HG03159 (cell line): Measurements from ENCODE around the gene ARSH.
"Not testable (repeated sequence)": the region's sequence is repeated elsewhere in the genome, so short reads cannot be mapped to it uniquely, and the experiment has no call there.

ENCODE experiments used
- ATAC-seq: cut with Tn5 transposase; IDR thresholded peaks from one replicate; pipeline ENCODE4 v1.9.1; 2021; ENCODE audit warnings: mild to moderate bottlenecking, moderate library complexity; ENCODE audit not compliant: unreplicated experiment

The ARSH gene, protein sequence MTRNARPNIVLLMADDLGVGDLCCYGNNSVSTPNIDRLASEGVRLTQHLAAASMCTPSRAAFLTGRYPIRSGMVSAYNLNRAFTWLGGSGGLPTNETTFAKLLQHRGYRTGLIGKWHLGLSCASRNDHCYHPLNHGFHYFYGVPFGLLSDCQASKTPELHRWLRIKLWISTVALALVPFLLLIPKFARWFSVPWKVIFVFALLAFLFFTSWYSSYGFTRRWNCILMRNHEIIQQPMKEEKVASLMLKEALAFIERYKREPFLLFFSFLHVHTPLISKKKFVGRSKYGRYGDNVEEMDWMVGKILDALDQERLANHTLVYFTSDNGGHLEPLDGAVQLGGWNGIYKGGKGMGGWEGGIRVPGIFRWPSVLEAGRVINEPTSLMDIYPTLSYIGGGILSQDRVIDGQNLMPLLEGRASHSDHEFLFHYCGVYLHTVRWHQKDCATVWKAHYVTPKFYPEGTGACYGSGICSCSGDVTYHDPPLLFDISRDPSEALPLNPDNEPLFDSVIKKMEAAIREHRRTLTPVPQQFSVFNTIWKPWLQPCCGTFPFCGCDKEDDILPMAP

DNA sequence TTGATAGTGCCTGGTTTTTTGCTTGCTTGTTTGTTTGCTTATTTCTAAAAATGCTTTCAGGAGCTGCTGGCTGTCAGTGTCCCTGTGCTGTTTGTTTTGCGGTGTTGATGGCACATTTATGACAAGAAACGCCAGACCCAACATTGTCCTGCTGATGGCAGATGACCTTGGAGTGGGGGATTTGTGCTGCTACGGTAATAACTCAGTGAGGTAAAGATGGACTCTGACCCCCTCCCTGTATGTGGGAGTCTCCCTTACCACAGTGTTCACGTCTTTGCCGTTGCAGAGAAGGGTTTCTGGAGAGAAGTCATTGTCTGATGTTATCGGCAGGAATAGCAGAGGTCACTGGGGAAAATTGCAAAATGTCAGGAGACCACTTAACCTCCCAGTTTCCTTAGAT lies at the start of gene ARSH:
Gene ARSH (plus strand): TSS at position 52 of the 400 bp plus-strand sequence. CDS start 67 bp downstream, at position 119.
- no peak for ATAC-seq

DNA sequence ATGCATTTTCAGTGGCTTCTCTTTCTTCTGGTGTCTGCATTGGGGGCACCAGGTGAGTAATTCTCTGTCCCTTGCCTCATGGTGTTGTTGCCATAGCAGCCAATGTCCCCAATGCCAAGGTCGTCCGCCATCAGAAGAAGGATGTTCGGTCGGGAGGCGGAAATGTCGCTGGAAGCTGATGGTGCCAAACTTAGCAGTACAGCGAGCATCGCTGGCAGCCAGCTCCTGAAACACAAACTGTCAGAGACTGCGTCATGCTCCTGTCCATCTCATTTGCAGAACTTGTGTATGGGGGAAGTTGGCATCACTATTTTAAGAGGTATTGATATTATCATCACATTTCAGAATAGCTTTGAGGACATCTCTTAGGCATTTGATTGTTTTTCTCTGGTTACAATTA lies 48.1 kb upstream of the ARSH start:
- ATAC-seq, result no peak

DNA sequence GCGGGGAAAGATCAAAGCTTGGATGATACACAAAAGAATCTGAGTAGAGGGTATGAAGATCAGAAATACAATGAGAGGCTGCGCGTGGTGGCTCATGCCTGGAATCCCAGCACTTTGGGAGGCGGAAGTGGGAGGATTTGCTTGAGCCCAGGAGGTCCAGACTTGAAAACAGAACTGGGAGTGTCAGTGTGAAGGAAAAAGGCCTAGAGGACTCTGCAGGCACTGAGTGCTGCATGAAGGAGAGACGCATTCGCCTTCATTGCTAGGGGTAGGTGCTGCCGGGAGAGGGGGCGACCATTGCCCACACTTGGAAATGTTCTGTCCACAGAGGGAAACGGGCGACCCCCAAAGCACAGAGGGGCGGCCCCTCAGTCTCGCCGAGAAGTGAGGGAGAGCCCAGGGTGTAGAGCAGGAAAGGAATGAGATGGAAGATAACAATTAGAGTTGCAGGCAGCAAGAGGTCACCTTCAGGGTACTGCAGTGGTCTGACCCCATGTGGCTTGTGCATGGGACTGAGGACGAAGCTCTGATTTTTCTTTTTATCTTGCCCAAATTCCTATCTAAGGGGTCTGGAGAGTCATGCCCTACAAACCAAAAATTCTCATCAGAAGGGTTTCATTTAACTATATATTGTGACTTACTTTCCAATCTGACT lies 45.4 kb upstream of the ARSH start:
- no peak for ATAC-seq

DNA sequence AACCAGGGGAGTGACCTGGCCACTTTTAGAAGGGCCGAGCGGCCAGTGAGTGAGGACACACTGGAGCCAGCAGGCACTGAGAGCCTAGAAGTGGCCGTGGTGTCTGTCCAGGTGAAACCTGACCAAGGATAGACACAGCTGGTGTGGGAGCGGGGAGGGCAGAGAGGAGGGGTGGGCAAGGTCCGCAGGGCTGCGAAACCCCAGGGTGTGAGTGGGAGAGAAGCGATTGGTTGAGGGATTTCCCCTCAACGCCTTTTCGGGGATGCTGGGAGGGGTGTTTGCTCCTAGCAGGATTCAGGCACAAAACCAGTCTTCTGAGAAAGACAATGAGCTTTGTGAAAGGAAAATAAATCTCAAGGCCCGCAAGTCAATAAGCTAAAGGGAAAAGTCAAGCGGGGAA lies 44.0 kb upstream of the ARSH start:
- no peak for ATAC-seq

DNA sequence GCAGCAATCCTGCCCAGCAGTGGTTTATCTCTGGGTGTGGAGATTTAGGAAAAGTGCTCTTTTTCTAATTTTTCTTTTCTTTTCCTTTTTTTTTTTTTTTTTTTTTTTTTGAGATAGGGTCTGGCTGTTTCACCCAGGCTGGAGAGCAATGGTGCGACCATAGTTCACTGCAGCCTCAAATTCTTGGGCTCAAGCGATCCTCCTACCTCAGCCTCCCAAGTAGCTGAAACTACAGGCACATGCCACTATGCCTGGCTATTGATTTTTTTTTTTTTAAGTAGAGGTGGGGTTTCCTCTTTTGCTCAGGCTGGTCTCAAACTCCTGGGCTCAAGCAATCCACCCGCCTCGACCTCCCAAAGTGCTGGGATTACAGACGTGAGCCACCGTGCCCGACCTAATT lies 42.9 kb upstream of the ARSH start:
- ATAC-seq, result not testable (repeated sequence)

DNA sequence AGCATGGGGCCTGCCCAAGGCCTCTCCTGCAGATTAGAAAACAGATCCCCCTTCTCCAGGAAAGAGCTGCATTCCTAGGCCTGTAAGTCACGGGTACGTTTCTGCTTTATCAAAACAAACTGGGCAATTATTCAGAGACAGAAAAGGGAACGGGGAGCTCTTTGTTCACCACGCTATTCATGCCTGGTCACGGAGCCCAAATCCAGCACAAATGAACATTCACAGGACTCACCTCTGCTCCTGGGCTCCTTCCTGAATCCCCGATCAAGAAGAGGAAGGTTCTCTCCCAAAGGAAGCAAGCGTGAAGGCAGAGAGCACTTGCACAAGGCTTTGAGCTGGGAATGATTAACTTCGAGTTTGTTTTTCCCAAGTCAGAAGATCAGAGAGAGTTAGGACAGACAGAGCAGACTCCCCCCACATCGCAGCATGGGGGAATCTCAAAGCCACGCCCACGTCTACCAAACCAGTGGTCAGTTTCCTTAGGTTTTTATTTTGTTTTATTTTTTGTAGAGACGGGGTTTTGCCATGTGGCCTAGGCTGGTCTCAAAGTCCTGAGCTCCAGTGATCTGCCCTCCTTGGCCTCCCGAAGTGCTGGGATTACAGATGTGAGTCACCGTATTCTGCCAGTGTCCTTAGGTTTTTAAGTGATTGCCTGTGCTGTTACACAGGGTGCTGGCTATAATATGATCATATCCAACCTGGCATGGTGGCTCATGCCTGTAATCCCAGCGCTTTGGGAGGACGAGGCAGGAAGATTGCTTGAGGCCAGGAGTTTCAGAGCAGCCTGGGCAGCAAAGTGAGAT lies 42.2 kb upstream of the ARSH start:
- ATAC-seq, result not testable (repeated sequence)

DNA sequence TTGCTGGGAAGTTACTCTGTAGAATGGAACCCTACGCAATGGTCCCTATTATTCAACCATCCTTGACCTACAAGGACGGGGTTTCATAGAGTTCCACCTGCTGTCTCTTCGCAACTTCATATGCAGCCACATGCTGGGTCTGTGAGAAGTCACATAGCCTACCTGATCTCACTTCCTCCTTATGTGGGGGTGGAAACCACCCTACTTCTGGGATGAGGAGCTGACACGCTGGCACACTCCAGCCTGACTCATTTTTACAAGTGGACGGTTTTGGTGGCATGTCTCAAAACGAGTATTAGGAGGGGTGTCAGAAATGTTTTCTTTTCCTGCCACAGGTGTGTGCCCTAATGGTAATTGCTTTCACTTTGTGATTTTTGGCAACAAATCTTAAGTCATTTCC lies 40.4 kb upstream of the ARSH start:
- ATAC-seq, result peak; percentile 68

DNA sequence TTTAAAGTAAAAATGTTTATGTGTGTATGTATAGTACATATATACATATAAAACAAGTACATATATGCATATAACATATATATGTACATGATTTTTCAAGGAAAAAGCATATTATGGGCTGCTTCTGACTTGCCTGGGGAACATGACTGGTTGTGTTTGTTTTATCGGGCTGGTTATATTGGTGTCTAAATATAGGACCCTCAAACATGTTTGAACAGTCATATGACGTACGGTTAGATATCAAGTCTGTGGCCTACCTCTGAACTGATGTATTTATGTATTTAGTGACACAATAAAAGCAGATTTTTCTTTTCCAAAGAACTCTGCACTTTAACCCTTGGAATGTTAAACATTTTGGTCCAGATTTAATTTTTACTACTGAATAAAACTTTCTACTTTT lies 39.3 kb upstream of the ARSH start:
- no peak for ATAC-seq

DNA sequence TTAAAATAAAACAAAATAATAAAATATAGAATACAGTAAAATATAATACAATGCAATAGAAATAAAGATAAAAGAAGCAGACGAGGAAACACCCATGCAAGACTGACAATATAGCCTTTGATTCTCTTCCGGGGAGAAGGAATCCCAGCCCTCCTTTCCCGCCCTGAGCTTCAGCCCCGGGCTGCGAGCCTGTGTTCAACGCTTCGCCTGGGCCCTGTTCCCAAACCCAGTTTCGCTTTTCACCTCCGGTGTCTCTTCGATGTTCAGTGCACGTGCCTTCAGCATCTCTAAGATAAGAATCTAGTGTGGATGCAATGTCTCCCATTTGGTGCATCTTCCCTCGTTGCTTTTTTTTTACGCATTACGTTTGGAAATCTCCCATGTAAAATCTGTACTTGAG lies 38.8 kb upstream of the ARSH start:
- ATAC-seq, result no peak

DNA sequence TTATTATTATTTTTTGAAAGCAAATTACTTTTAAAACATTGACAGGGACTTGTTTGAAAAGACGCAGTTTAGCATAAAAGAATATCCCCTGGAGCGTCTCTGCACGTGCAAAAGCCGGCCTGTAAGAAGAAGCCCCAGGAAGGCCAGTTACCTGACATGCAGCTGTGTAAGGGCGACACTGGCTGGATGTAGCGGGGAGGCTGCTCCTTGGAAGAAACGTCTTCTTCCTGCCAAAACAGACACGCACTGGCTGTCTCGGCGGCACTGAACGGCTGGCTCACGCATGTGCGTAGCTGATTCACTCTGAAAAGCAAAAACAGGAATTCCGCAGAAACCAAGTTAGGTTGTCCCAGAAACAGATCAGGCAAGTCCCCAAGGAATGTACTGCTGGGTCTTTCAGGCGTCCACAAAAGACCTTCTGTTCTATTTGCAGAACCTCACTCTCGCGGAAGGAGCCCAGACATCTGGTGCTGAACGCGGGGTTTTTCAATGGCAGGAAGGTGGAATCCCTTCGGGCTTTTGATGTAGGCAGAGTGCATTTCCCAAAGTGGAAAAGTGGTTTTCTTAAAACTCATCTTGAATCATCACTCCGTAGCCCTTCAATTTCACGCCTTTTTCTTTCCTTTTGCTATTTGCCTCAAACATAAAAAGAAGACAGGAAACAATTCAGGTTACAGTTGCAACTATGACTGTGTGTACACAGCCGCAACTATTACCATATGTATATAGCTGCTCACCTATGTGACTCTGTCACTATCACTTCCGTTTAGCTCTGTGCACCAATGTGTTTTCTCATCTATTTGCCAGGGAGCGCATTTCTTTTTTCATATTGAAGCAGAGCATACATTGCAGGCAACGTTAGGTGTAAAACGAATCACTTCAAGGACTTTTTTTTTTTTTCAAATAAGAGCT lies 38.1 kb upstream of the ARSH start:
- no peak for ATAC-seq

DNA sequence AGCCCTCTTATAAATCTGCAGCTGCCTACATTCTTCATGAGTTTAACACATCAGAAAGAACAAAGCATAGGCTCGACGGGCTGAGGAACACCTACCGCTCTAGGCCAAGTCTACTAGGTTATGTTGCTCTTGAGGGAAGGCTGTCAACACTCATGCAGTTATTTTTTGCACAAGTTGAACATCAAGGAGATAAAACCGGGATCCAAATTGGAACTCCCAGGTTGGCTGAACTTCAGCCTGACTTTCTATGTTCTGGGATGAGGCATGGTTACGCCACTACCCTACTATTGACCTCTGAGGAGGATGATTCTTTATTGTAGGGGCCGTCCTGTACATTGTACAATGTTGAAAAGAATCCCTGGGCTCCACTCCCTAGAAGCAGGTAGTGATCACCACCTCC lies 37.3 kb upstream of the ARSH start:
- no peak for ATAC-seq

DNA sequence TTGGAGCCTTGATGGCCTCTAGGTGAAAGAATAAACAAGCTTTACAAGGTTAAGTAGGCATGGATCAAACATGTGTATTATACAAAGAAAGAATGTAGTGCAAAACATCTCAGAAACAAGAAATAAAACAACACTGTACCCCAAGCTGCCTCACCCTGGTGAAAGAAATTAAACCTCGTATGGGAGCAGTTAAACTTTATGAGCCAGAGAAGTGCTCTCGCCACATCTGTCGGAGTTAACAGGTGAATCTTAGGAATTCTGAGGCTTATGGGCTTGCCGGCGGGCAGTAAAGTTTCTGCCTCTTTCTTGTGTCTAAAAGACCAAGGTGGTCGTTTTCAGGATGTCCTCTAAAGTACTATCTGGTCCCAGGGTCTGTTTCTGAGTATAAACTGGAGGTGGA lies 34.0 kb upstream of the ARSH start:
- no peak for ATAC-seq

DNA sequence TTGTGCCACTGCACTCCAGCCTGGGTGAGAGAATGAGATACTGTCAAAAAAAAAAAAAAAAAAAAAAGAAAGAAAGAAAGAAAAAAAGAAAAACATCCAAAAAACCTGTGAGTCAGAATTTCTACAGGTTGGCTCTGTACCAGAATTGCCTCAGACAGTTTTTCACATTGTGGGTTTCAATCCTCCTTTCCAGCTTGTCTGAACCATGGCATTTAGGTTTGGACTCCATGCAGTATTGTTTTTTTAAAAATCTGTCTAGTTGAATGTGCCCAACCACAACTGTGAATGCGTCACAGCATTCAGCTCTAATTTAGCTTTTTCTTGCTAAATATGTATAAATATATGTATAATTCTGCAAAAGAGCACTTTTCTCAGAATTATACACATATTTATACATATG lies 31.4 kb upstream of the ARSH start:
- ATAC-seq, result no peak

DNA sequence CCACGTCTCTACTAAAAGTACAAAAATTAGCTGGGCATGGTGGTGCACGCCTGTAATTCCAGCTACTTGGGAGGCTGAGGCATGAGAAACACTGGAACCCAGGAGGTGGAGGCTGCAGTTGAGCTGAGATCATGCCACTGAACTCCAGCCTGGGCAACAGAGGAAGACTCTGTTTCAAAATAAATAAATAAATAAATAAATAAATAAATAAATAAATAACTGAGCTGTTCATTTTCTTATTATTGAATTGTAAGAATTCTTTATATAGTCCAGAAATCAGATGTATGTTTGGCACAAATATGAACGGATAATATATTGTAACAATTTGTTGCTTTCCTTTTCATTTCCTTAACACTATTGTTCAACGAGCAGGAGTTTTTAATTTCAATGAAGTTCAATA lies 27.7 kb upstream of the ARSH start:
- ATAC-seq, result not testable (repeated sequence)

DNA sequence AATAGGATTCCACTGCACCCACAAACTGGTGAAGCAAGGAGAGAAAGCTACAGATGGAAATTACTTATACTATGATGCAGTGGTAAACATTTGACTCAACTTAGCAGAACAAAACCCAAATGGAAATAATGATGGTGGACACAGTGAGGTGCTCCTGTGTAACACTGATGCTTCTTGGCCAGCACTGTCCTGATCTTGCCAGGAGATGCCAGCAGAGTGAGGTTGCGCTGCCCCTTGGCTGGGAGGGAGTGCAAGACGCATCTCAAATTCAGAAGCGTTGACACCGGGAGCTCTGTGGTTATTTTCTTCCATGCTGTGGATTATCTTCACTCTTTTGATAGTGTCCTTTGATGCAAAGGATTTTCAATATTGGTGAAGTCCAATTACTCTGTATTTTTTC lies 22.0 kb upstream of the ARSH start:
- ATAC-seq, result no peak

DNA sequence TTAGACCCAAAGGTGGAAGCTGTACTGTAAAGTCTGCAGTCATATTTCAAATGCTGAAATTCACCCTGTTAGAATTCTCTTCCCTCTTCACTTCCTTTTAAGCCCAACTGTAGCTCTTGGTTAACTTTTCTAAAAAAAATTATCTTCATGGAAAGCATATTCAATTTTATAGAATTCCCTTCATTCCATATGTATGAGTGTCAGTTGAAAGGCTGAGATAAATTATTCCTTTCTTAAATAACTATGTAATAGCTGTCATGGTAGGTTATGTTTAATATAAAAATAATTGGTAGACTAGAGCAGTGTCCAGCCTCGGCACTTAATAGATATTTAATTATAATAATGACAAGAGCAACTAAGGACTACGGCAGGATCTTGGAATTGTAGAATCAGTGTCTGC lies 16.8 kb upstream of the ARSH start:
- no peak for ATAC-seq

DNA sequence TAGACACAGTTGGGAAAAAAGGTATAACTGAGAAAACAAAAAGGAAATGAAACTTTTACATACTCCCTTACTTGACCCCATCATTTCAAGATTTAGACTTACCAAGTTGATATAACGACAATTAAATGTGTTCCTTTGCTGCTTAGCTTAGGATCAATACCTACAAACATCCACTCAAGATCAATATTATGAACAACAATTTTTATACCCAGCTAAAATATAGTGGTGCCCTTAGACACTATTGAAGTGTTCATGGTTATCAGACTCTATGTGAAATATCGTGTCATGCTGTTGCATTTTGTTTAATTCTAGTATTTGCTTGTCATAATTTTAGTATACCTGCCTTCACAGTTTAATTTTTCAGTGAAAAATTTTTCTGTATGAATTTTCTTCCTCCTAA lies 4.2 kb downstream of the ARSH start:
- ATAC-seq, result no peak

DNA sequence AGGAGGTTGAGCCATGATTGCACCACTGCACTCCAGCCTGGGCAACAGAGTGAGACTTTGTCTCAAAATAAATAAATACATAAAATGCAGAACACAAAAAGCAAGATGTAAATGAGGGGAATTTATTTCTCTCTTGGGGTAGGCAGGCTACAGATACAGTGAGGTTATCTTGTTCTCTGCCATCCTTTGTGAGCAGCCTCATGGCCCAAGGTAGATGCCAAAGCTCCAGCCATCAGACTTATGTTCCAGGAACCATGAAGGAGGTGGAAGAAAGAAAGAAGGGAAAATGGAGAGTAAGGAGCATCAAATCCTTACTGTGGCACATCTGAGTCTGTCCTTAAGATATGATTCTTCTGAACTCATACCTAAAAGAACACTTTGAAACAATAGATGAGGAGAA lies 11.1 kb downstream of the ARSH start:
- ATAC-seq, result no peak

DNA sequence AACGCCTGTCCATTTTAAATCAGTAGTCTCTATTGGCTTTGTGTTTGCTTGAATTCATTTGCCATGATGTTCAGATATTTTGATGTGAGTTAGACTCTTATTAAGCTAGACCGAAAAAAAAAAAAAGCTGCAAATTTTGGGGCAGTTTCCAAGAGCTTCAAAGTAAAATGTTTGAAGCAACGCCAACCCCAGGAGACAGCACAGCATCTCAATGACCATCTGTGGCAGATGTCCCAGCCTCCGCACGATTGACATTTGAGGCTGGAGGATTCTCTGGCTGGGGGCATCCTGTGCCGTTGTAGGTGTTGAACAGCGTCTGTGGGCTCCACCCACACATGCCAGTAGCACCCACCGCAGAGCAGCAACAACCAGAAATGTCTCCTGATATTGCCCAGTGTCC lies 17.8 kb downstream of the ARSH start:
- no peak for ATAC-seq

DNA sequence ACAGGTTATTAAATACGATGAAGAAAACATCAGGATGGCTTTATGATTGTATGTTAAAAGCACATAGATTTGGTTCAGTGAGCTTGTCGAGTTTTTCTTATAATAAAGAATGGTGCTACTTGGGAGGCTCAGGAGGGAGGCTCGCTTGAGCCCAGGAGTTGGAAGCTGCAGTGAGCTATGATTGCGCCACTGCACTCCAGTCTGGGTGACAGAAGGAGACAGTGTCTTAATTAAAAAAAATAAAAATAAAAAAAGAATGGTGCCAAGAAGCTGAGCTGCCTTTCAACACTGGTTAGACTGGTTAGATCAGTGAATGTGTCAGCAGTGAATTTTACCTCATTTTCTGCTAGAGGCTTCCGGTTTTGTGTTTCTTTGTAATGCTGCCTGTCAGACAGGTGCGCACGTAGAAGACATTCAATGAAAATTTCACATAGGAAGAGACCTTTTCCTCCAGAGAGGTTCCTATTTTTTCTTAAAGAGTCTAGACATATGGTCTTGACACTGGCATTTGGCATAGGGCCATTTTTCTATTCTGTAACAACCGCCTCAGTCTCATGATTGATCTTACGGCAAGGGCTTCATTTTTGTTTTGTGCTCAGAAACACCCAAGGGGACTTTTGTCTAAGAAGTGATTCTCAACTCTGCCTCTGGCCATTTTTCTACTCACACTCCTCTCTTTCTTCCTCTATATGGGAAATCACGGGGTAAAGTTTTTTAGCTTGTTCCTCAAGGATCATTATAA lies 19.9 kb downstream of the ARSH start:
- ATAC-seq, result no peak
